ENCODE data around the gene FMN1.

The FMN1 gene

GRCh38 chr15:32982001-32982400, 212.5 kb downstream of the FMN1 start:
- DNase-seq (ENCODE audit: extremely low read depth, low read depth), result peak; percentile 22
- H3K4me3 ChIP-seq (replicated peaks; ENCODE audit: low read depth, low read length), result no peak overlapping the region
- no peak for TF ChIP-seq CTCF (IDR thresholded peaks at IDR 0.05; ENCODE audit: low read depth, low read length, missing control alignments)

GRCh38 chr15:32981536-32981935, 213.0 kb downstream of the FMN1 start:
- no peak for TF ChIP-seq CTCF (IDR thresholded peaks at IDR 0.05; ENCODE audit: low read depth, low read length, missing control alignments)
- no peak for DNase-seq (ENCODE audit: extremely low read depth, low read depth)
- no peak overlapping the region for H3K4me3 ChIP-seq (replicated peaks; ENCODE audit: low read depth, low read length)

- TF ChIP-seq CTCF (IDR thresholded peaks at IDR 0.05; ENCODE audit: low read depth, low read length, missing control alignments), result no peak
- H3K4me3 ChIP-seq (replicated peaks; ENCODE audit: low read depth, low read length), result no peak overlapping the region
- peak; percentile 38 for DNase-seq (ENCODE audit: extremely low read depth, low read depth)
Measured at GRCh38 chr15:32979710-32980109, 214.8 kb downstream of the FMN1 start.

GRCh38 chr15:32977506-32977905, 217.0 kb downstream of the FMN1 start:
- no peak for TF ChIP-seq CTCF (IDR thresholded peaks at IDR 0.05; ENCODE audit: low read depth, low read length, missing control alignments)

GRCh38 chr15:32974691-32975090, 219.8 kb downstream of the FMN1 start:
- DNase-seq (ENCODE audit: extremely low read depth, low read depth), result no peak
- no peak overlapping the region for H3K4me3 ChIP-seq (replicated peaks; ENCODE audit: low read depth, low read length)
- TF ChIP-seq CTCF (IDR thresholded peaks at IDR 0.05; ENCODE audit: low read depth, low read length, missing control alignments), result no peak

More at GRCh38 chr15:32977506-32977905, 217.0 kb downstream of the FMN1 start:
- no peak for DNase-seq (ENCODE audit: extremely low read depth, low read depth)
- no peak overlapping the region for H3K4me3 ChIP-seq (replicated peaks; ENCODE audit: low read depth, low read length)

GRCh38 chr15:32972686-32973085, 221.8 kb downstream of the FMN1 start:
- no peak for DNase-seq (ENCODE audit: extremely low read depth, low read depth)
- no peak overlapping the region for H3K4me3 ChIP-seq (replicated peaks; ENCODE audit: low read depth, low read length)
- TF ChIP-seq CTCF (IDR thresholded peaks at IDR 0.05; ENCODE audit: low read depth, low read length, missing control alignments), result no peak

- no peak overlapping the region for H3K4me3 ChIP-seq (replicated peaks; ENCODE audit: low read depth, low read length)
- no peak for DNase-seq (ENCODE audit: extremely low read depth, low read depth)
- TF ChIP-seq CTCF (IDR thresholded peaks at IDR 0.05; ENCODE audit: low read depth, low read length, missing control alignments), result no peak
Measured at GRCh38 chr15:32970847-32971246, 223.7 kb downstream of the FMN1 start.
